ENCODE measurements around the gene PDSS2. TPM values are rescaled to one million over a fixed set of nuclear protein-coding genes. Genes with fewer than 3 reads are reported as not detected.
"Not testable (repeated sequence)": the region's sequence is repeated elsewhere in the genome, so short reads cannot be mapped to it uniquely, and the experiment has no call there.

Gene PDSS2
- total RNA-seq, 2 experiments from 2014 or later: 11.4 to 11.7 TPM

DNA sequence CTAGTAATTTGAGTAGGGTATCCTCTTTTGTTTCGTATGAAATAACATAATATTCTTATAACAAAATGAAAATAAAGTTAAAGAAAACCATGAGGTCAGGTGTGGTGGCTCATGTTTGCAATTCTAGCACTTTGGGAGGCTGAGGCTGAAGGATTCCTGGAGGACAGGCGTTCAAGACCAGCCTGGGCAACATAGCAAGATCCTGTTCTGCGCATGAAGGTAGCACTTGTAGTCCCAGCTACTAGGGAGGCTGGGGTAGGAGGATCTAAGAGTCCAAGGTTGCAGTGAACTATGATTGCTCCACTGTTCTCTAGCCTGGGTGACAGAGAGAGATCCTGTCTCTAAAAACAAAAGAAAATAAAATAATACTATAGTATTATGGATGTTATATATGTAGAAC is 145.6 kb downstream of the PDSS2 start:
- ChIA-PET POLR2A (no interaction called here), CTCF (no interaction called here)
- Mint-ChIP-seq H3K9me3 (ENCODE audit: low read depth) (no peaks in the 10 kb centered on the region), H3K27ac (no peak overlapping the region), H3K27me3 (no peaks in the 10 kb centered on the region), H3K36me3 (ENCODE audit: low read depth) (peaks cover 6% of the 10 kb centered on the region), H3K4me1 (no peaks in the 10 kb centered on the region), H3K4me3 (no peak overlapping the region)
- no peak for ATAC-seq
- no peak for DNase-seq
- intact Hi-C loops (cut with DNase I, micrococcal nuclease): loop anchor here in 1 of 2 experiments (10.0 kb wide), 3 partner anchors 141 to 341 kb away; partner anchors contain the start of genes PDSS2 and SOBP

DNA sequence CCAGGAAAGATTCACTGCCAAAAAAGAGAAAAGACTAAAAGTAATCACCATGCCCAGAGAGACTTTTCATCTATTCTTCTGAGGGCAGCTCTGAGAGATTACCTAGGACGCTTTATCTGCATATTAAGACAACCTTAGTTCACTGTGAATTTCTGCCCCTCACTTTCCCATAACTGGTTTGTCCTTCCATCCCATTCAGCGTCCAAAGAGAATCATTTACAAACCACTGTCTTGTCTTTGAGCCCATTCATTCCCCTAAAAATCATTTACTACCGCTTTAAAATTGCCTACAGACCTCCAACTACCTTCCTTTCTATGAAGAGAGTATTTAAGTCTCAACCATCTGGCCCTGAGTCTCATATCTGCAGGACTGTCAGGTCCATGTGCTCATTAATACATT is 149.0 kb downstream of the PDSS2 start:
- Mint-ChIP-seq H3K4me1 (peaks cover 3% of the 10 kb centered on the region), H3K9me3 (ENCODE audit: low read depth) (no peaks in the 10 kb centered on the region), H3K27me3 (no peaks in the 10 kb centered on the region), H3K27ac (no peak overlapping the region), H3K36me3 (ENCODE audit: low read depth) (peaks cover 6% of the 10 kb centered on the region), H3K4me3 (no peak overlapping the region)
- intact Hi-C loops (cut with DNase I, micrococcal nuclease): loop anchor here in 1 of 2 experiments (10.0 kb wide), 3 partner anchors 144 to 344 kb away; partner anchors contain the start of genes PDSS2 and SOBP
- CTCF ChIA-PET: interaction anchor here (0.6 kb wide), 1 partner anchor 117 kb away, joined by 3 read pairs; no protein-coding TSS in a partner anchor
- no peak for DNase-seq
- POLR2A ChIA-PET: interaction anchor here (0.6 kb wide), 1 partner anchor 364 kb away, joined by 3 read pairs; no protein-coding TSS in a partner anchor
- ATAC-seq: no peak

DNA sequence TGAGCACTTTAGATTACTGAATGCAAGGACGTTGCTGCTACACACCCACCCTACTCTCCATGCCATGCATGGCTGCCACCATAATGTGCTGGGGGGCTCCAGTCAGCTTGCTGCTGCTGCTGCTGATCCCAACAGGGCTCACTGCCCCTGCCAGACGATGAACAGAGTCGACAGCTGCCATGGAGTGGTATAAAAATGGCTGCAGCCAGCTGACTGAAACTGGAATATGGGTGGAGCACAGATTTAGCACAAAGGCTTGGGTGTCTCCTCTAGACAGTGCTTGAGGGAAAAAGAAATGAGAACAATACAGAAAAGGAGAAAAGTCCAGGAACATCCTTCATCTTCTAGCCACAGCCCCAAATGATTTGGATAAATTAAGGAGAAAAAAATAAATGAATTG is 150.7 kb downstream of the PDSS2 start:
- CTCF ChIA-PET: no interaction called here
- DNase-seq (no peak), ATAC-seq (no peak)
- Mint-ChIP-seq H3K4me3 (no peak overlapping the region), H3K27ac (no peak overlapping the region), H3K4me1 (peaks cover 14% of the 10 kb centered on the region), H3K27me3 (no peaks in the 10 kb centered on the region), H3K9me3 (ENCODE audit: low read depth) (no peaks in the 10 kb centered on the region), H3K36me3 (ENCODE audit: low read depth) (peaks cover 6% of the 10 kb centered on the region)
- POLR2A ChIA-PET: no interaction called here
- intact Hi-C loops (cut with DNase I, micrococcal nuclease): no loop called here

DNA sequence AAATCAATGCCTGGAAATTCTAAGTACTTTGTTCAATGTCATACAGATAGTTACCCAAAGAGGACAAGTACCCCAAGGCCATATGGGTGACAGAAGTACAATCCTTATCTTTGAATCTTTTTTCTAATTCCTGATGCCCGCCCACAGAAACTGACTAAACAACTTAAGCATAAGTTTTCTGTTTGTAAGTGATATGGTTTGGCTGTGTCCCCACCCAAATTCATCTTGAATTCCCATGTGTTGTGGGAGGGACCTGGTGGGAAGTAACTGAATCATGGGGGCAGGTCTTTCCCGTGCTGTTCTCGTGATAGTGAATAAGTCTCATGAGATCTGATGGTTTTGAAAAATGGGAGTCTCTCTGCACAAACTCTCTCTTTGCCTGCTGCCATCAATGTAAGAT is 153.4 kb downstream of the PDSS2 start:
- intact Hi-C loops (cut with DNase I, micrococcal nuclease); H3K4me3 Mint-ChIP-seq; CTCF ChIA-PET: not testable (repeated sequence)

DNA sequence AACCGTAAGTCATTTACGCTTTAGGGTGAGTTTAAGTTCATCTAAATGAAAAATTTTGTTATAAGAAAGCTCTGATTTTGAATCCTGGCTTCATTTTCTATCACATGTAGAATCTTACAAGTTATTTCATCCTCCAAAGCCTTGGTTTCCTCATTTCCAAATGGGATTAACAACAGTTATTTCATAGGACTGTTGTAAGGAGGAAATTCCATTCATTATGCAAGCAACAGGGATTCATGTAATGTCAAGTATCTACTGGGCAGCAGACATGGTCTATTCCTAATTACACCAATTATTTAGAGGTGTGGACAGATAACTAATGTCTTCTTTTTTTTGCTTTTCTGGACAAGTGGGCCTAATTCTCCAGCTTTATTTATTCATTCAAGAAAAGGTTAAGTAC is 154.0 kb downstream of the PDSS2 start:
- no peak for DNase-seq
- POLR2A ChIA-PET: no interaction called here
- intact Hi-C loops (cut with DNase I, micrococcal nuclease): no loop called here
- Mint-ChIP-seq H3K27ac (no peak overlapping the region), H3K9me3 (ENCODE audit: low read depth) (no peaks in the 10 kb centered on the region), H3K27me3 (no peaks in the 10 kb centered on the region), H3K36me3 (ENCODE audit: low read depth) (peaks cover 2% of the 10 kb centered on the region), H3K4me3 (no peak overlapping the region), H3K4me1 (peaks cover 14% of the 10 kb centered on the region)
- ATAC-seq: no peak
- CTCF ChIA-PET: no interaction called here

More for the DNA sequence above, 153.4 kb downstream of the PDSS2 start:
- H3K4me1 Mint-ChIP-seq: peaks cover 14% of the 10 kb centered on the region
- H3K9me3 Mint-ChIP-seq (ENCODE audit: low read depth); DNase-seq; POLR2A ChIA-PET; H3K36me3 Mint-ChIP-seq (ENCODE audit: low read depth); H3K27me3 Mint-ChIP-seq; ATAC-seq; H3K27ac Mint-ChIP-seq: not testable (repeated sequence)

- ChIA-PET CTCF (interaction anchor here (0.6 kb wide), 1 partner anchor 113 kb away, joined by 3 read pairs; no protein-coding TSS in a partner anchor), POLR2A (no interaction called here)
- Mint-ChIP-seq H3K27ac (no peak overlapping the region), H3K9me3 (ENCODE audit: low read depth) (no peaks in the 10 kb centered on the region), H3K27me3 (no peaks in the 10 kb centered on the region), H3K36me3 (ENCODE audit: low read depth) (no peaks in the 10 kb centered on the region), H3K4me3 (no peak overlapping the region), H3K4me1 (peaks cover 14% of the 10 kb centered on the region)
- DNase-seq: peak; percentile 63
- intact Hi-C loops (cut with DNase I, micrococcal nuclease): no loop called here
- peak; percentile 99 for ATAC-seq
Observed at GRCh38 chr6:107304421-107305025, 154.8 kb downstream of the PDSS2 start.

DNA sequence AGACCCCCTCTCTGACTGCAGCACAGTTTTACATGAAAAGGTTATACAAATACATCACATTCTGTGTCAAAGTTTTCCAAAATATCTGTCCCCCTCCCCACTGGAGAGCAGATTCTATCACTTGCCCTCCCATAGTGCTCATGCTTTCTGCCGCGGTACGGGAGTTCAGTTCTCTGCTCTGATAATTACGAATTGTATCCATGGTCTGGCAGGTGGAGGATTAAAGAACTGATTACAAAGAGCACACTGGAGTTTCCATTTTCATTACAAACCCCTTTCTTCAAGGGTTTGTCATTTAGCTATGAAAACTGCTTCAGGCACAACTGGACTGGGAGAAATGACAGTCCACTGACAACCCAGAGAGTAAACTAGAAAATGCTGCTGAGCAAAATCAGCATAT is 166.0 kb downstream of the PDSS2 start:
- CTCF ChIA-PET: interaction anchor here (0.8 to 1.3 kb wide), 2 partner anchors 23 to 789 kb away, joined by 3 read pairs; no protein-coding TSS in a partner anchor
- ATAC-seq: no peak
- H3K4me3 Mint-ChIP-seq: no peak overlapping the region
- H3K36me3 Mint-ChIP-seq (ENCODE audit: low read depth): no peaks in the 10 kb centered on the region
- no peaks in the 10 kb centered on the region for H3K27me3 Mint-ChIP-seq
- no peak overlapping the region for H3K27ac Mint-ChIP-seq
- H3K4me1 Mint-ChIP-seq: no peaks in the 10 kb centered on the region
- H3K9me3 Mint-ChIP-seq (ENCODE audit: low read depth): no peaks in the 10 kb centered on the region
- intact Hi-C loops (cut with DNase I, micrococcal nuclease): no loop called here
- no peak for DNase-seq
- POLR2A ChIA-PET: no interaction called here

DNA sequence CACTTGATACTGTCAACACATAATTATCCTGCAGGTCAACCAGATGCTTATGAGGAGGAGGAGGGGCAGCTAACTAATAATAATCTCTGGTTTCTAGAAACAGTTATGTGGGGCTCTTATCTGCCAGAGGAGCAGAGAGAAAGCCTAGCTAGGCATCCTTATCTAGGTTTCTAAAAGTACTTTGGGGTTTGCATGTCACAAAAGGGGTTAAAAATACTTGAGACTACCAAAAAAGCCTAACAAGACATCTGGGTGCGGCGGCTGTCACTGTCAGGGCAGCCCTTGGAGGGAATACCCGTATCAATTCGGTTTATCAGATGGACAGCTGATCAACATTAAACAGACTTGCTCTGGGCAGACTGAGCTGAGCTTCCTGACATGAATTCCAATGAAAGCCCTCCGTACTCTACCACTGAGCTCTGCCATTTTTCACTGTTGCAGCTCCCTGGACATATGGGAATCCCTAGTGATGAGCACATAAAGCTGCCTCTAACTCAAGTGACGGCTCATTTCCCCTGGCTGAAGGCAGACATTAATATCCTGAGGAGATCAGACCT is 166.6 kb downstream of the PDSS2 start:
- H3K27ac Mint-ChIP-seq: no peak overlapping the region
- H3K4me1 Mint-ChIP-seq: no peaks in the 10 kb centered on the region
- POLR2A ChIA-PET: no interaction called here
- no peak for DNase-seq
- intact Hi-C loops (cut with DNase I, micrococcal nuclease): no loop called here
- H3K27me3 Mint-ChIP-seq: no peaks in the 10 kb centered on the region
- no peak for ATAC-seq
- CTCF ChIA-PET: interaction anchor here (0.8 to 1.3 kb wide), 2 partner anchors 23 to 788 kb away, joined by 3 read pairs; no protein-coding TSS in a partner anchor
- no peaks in the 10 kb centered on the region for H3K36me3 Mint-ChIP-seq (ENCODE audit: low read depth)
- H3K4me3 Mint-ChIP-seq: no peak overlapping the region
- H3K9me3 Mint-ChIP-seq (ENCODE audit: low read depth): no peaks in the 10 kb centered on the region

DNA sequence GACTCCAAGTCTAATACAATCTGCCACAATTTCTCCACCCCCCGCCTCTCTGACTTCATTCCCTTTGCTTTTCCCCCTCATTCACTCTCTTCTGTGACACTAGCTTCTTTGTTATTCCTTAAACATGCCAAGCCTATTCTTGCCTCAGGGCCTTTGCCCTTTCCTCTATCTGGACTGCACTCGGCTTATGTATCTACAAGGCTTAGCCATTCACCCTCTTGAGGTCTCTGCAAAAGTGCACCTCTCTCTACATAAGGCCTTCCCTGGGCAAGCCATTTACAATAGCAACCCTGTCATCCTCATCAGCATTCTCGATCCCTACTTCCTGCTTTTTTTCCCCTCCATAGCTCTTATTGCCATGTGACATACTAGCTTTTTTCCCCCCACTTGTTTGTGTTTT is 168.9 kb downstream of the PDSS2 start:
- H3K36me3 Mint-ChIP-seq (ENCODE audit: low read depth): no peaks in the 10 kb centered on the region
- no peaks in the 10 kb centered on the region for H3K9me3 Mint-ChIP-seq (ENCODE audit: low read depth)
- POLR2A ChIA-PET: no interaction called here
- no peak overlapping the region for H3K4me3 Mint-ChIP-seq
- no peak overlapping the region for H3K27ac Mint-ChIP-seq
- DNase-seq (no peak), ATAC-seq (no peak)
- intact Hi-C loops (cut with DNase I, micrococcal nuclease): no loop called here
- no peaks in the 10 kb centered on the region for H3K27me3 Mint-ChIP-seq
- H3K4me1 Mint-ChIP-seq: no peaks in the 10 kb centered on the region
- CTCF ChIA-PET: interaction anchor here (0.7 to 0.8 kb wide), 2 partner anchors 26 to 90 kb away, joined by 3 to 5 read pairs; no protein-coding TSS in a partner anchor

GRCh38 chr6:107289258-107289657 is 170.1 kb downstream of the PDSS2 start:
- H3K36me3 Mint-ChIP-seq (ENCODE audit: low read depth); H3K27me3 Mint-ChIP-seq; H3K9me3 Mint-ChIP-seq (ENCODE audit: low read depth); POLR2A ChIA-PET; H3K27ac Mint-ChIP-seq; DNase-seq; H3K4me1 Mint-ChIP-seq; ATAC-seq; H3K4me3 Mint-ChIP-seq; intact Hi-C loops (cut with DNase I, micrococcal nuclease): not testable (repeated sequence)
- CTCF ChIA-PET: interaction anchor here (0.7 kb wide), 1 partner anchor 246 kb away, joined by 4 read pairs; no protein-coding TSS in a partner anchor

GRCh38 chr6:107285683-107286082 is 173.7 kb downstream of the PDSS2 start:
- H3K4me3 Mint-ChIP-seq; H3K27ac Mint-ChIP-seq; H3K27me3 Mint-ChIP-seq; H3K9me3 Mint-ChIP-seq (ENCODE audit: low read depth); DNase-seq; intact Hi-C loops (cut with DNase I, micrococcal nuclease); ATAC-seq; POLR2A ChIA-PET; H3K36me3 Mint-ChIP-seq (ENCODE audit: low read depth); H3K4me1 Mint-ChIP-seq; CTCF ChIA-PET: not testable (repeated sequence)

DNA sequence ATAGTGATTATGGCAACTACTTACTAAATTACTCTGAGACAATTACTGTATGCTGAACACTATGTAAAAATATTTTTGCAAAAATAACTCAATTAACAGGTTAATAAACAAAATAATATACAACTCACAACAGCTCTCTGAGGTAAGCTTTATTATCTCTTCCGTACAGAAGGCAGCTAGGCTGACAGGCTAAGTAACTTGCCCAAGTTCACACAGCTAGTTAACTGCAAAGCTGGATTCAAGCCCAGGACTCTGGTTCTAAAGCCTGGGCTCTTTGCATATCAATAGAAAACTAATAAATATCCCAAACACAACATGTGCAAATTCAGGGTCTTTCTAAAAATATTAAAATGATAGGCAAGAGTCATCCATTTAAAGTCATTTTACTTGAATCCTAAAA is 174.6 kb downstream of the PDSS2 start:
- H3K27ac Mint-ChIP-seq: no peak overlapping the region
- no peak for ATAC-seq
- CTCF ChIA-PET: interaction anchor here (1.2 kb wide), 1 partner anchor 23 kb away, joined by 3 read pairs; no protein-coding TSS in a partner anchor

More for the DNA sequence above, 174.6 kb downstream of the PDSS2 start:
- Mint-ChIP-seq H3K4me3 (no peak overlapping the region), H3K4me1 (no peaks in the 10 kb centered on the region), H3K36me3 (ENCODE audit: low read depth) (no peaks in the 10 kb centered on the region), H3K27me3 (no peaks in the 10 kb centered on the region), H3K9me3 (ENCODE audit: low read depth) (no peaks in the 10 kb centered on the region)
- POLR2A ChIA-PET: no interaction called here
- intact Hi-C loops (cut with DNase I, micrococcal nuclease): no loop called here
- no peak for DNase-seq

Data from activated CD4-positive, alpha-beta T cell treated with anti-CD3 and anti-CD28 coated beads for 36 hours (primary cell).